OCI-LY1 (cell line): ENCODE data around the gene ENG.

Experiments used
- H2AFZ ChIP-seq: fragments of 200-600 bp; sonication (generic), shearing (Covaris generic); 2 replicates; pipeline ENCODE4 v1.6.0; 2014; ENCODE audit warnings: antibody characterized with exemption, mild to moderate bottlenecking, low read length
- H3F3A ChIP-seq: fragments of 200-600 bp; sonication (generic), shearing (Covaris generic); 2 replicates; pipeline ENCODE4 v1.6.0; 2014; ENCODE audit warnings: mild to moderate bottlenecking, antibody characterized with exemption, low read length, moderate library complexity; ENCODE audit not compliant: insufficient read depth
- H3K27ac ChIP-seq: fragments of 200-600 bp; sonication (generic); 2 replicates; pipeline ENCODE4 v1.5.1; 2014; ENCODE audit warnings: low read length, mixed run types, mild to moderate bottlenecking, low read depth; ENCODE audit not compliant: poor library complexity, severe bottlenecking
- H3K27me3 ChIP-seq: fragments of 200-600 bp; sonication (generic); 2 replicates; pipeline ENCODE4 v1.6.0; 2014; ENCODE audit warnings: antibody characterized with exemption, mild to moderate bottlenecking, low read length, moderate library complexity; ENCODE audit not compliant: insufficient read depth
- H3K36me3 ChIP-seq: fragments of 200-600 bp; sonication (generic); 2 replicates; pipeline ENCODE4 v1.6.1; 2014; ENCODE audit warnings: mild to moderate bottlenecking, antibody characterized with exemption, low read length, moderate library complexity, mixed read lengths; ENCODE audit not compliant: insufficient read depth
- H3K4me1 ChIP-seq: fragments of 200-600 bp; sonication (generic); 2 replicates; pipeline ENCODE4 v1.5.1; 2014; ENCODE audit warnings: mild to moderate bottlenecking, low read length, moderate library complexity; ENCODE audit not compliant: insufficient read depth, severe bottlenecking
- H3K4me2 ChIP-seq: fragments of 200-600 bp; sonication (generic), shearing (Covaris generic); 2 replicates; pipeline ENCODE4 v1.6.1; 2014; ENCODE audit warnings: low read length
- H3K4me3 ChIP-seq: fragments of 200-600 bp; sonication (generic); 2 replicates; pipeline ENCODE4 v1.5.1; 2014; ENCODE audit warnings: low read length, low read depth, mild to moderate bottlenecking, mixed read lengths; ENCODE audit not compliant: poor library complexity, severe bottlenecking
- H3K79me2 ChIP-seq: fragments of 200-600 bp; shearing (Covaris generic); 2 replicates; pipeline ENCODE4 v1.6.1; 2016; ENCODE audit warnings: mixed run types, low read length, mixed read lengths; ENCODE audit not compliant: insufficient read depth
- H3K9ac ChIP-seq: fragments of 200-600 bp; sonication (generic), shearing (Covaris generic); 2 replicates; pipeline ENCODE4 v1.6.1; 2014; ENCODE audit warnings: mild to moderate bottlenecking, low read length, mixed read lengths
- H3K9me2 ChIP-seq: fragments of 200-600 bp; sonication (generic), shearing (Covaris generic); 2 replicates; pipeline ENCODE4 v1.6.1; 2014; ENCODE audit warnings: low read depth, mild to moderate bottlenecking, low read length, mixed read lengths
- H3K9me3 ChIP-seq: fragments of 200-600 bp; shearing (Covaris generic); 2 replicates; pipeline ENCODE4 v1.6.1; 2014; ENCODE audit warnings: low read length, mixed read lengths
- H4K20me1 ChIP-seq: fragments of 200-600 bp; sonication (generic), shearing (Covaris generic); 2 replicates; pipeline ENCODE4 v1.6.0; 2016; ENCODE audit warnings: mild to moderate bottlenecking, low read length; ENCODE audit not compliant: insufficient read depth
- CTCF ChIP-seq: fragments of 200-600 bp; sonication (generic), shearing (Covaris generic); IDR thresholded peaks from 2 replicates; pipeline ENCODE4 v1.5.1; 2017; ENCODE audit warnings: mild to moderate bottlenecking, antibody characterized with exemption, low read length, moderate library complexity, mixed read lengths
- EZH2 ChIP-seq: fragments of 200-600 bp; sonication (generic), shearing (Covaris generic); IDR thresholded peaks from 2 replicates; pipeline ENCODE4 v1.8.0; 2017; ENCODE audit warnings: borderline replicate concordance, mixed run types, mild to moderate bottlenecking, antibody characterized with exemption, low read length, moderate library complexity, mixed read lengths

ENG gene

GRCh38 chr9:127793093-127793708, 61.3 kb downstream of the ENG start:
- Histone ChIP-seq H3K27me3 (no peaks in the 10 kb centered on the region), H3F3A (peaks cover 14% of the 10 kb centered on the region), H3K4me3 (no peak overlapping the region), H2AFZ (no peak overlapping the region), H3K79me2 (no peaks in the 10 kb centered on the region), H3K9me2 (no peaks in the 10 kb centered on the region), H3K4me1 (peaks cover 32% of the 10 kb centered on the region), H3K4me2 (no peak overlapping the region), H4K20me1 (no peaks in the 10 kb centered on the region), H3K9ac (no peak overlapping the region), H3K36me3 (peaks cover 50% of the 10 kb centered on the region), H3K9me3 (no peaks in the 10 kb centered on the region), H3K27ac (peak overlapping the region; percentile 26)
- TF ChIP-seq EZH2, result no peak
- TF ChIP-seq CTCF, result no peak

GRCh38 chr9:127792417-127793031, 61.9 kb downstream of the ENG start:
- Histone ChIP-seq H3K36me3 (peaks cover 57% of the 10 kb centered on the region), H3K4me1 (peaks cover 28% of the 10 kb centered on the region), H3K27ac (no peak overlapping the region), H3K9ac (no peak overlapping the region), H3K4me2 (no peak overlapping the region), H3F3A (peaks cover 14% of the 10 kb centered on the region), H4K20me1 (no peaks in the 10 kb centered on the region), H3K79me2 (peaks cover under 1% of the 10 kb centered on the region; the same call in 1 of the 2 replicates), H3K9me3 (no peaks in the 10 kb centered on the region), H3K4me3 (no peak overlapping the region), H3K9me2 (no peaks in the 10 kb centered on the region), H3K27me3 (no peaks in the 10 kb centered on the region), H2AFZ (no peak overlapping the region)
- no peak for TF ChIP-seq EZH2
- no peak for TF ChIP-seq CTCF

- TF ChIP-seq EZH2 (no peak), CTCF (no peak)
- Histone ChIP-seq H2AFZ (no peak overlapping the region), H3K27me3 (no peaks in the 10 kb centered on the region), H3K4me2 (no peak overlapping the region), H3K27ac (no peak overlapping the region), H3K79me2 (peaks cover 10% of the 10 kb centered on the region; the same call in 1 of the 2 replicates), H3K4me1 (peaks cover 22% of the 10 kb centered on the region), H4K20me1 (no peaks in the 10 kb centered on the region), H3K9ac (no peak overlapping the region), H3K9me3 (no peaks in the 10 kb centered on the region), H3K4me3 (no peak overlapping the region), H3K9me2 (no peaks in the 10 kb centered on the region), H3K36me3 (peaks cover 67% of the 10 kb centered on the region), H3F3A (peaks cover 10% of the 10 kb centered on the region)
Measured at GRCh38 chr9:127791085-127791484, 63.4 kb downstream of the ENG start.
